ENCODE results near the gene AVEN.

GRCh38 chr15:33872416-33873106 lies 166.4 kb downstream of the AVEN start:
- no peak for TF ChIP-seq CTCF (IDR thresholded peaks at IDR 0.05)
- TF ChIP-seq POLR2A (IDR thresholded peaks at IDR 0.05) = no peak

Data from uterus (tissue), 2 donors.